ENCODE data around the gene DKK3. TPM values are rescaled to one million over a fixed set of nuclear protein-coding genes. Genes with fewer than 3 reads are reported as not detected.
A peak's percentile ranks its signal among the peaks of the same experiment; 100 is the strongest.

DKK3 gene
- total RNA-seq, 6 experiments from 2014 or later, result 3.0 to 16.9 (median 5.5) TPM

- TF ChIP-seq CTCF (IDR thresholded peaks at IDR 0.05) (no peak), POLR2A (IDR thresholded peaks at IDR 0.05) (no peak)
- Histone ChIP-seq H3K27me3 (no peaks in the 10 kb centered on the region), H3K4me1 (no peaks in the 10 kb centered on the region), H3K4me3 (no peak overlapping the region), H3K9me3 (no peaks in the 10 kb centered on the region), H3K27ac (no peak overlapping the region), H3K36me3 (peaks cover 0 to 16% (median 9%) of the 10 kb centered on the region in 4 donors)
- no peak for DNase-seq
- WGBS (ENCODE audit: insufficient coverage, low coverage, low lambda C conversion rate, missing lambda C conversion rate), result 77% methylated on average over 2 of the region's 2 CpGs
- ATAC-seq, result no peak
- intact Hi-C loops (cut with DNase I), result loop anchor here (10.0 kb wide), 2 partner anchors 115 to 355 kb away; no protein-coding TSS in a partner anchor
Observed at GRCh38 chr11:11929920-11930319, 78.5 kb downstream of the DKK3 start.

GRCh38 chr11:11923828-11924227 is 84.6 kb downstream of the DKK3 start:
- Histone ChIP-seq H3K4me3 (no peak overlapping the region), H3K9me3 (no peaks in the 10 kb centered on the region), H3K4me1 (no peaks in the 10 kb centered on the region), H3K27ac (no peak overlapping the region), H3K36me3 (peaks cover 0 to 7% (median 0%) of the 10 kb centered on the region in 4 donors), H3K27me3 (no peaks in the 10 kb centered on the region)
- TF ChIP-seq POLR2A (IDR thresholded peaks at IDR 0.05), result no peak
- TF ChIP-seq CTCF (IDR thresholded peaks at IDR 0.05), result no peak
- intact Hi-C loops (cut with DNase I), result no loop called here
- DNase-seq, result no peak
- peak in 1 of 4 donors; percentile 18 for ATAC-seq

GRCh38 chr11:11916981-11917399 is 91.4 kb downstream of the DKK3 start:
- intact Hi-C loops (cut with DNase I), result no loop called here
- Histone ChIP-seq H3K27ac (no peak overlapping the region), H3K27me3 (no peaks in the 10 kb centered on the region), H3K4me1 (no peaks in the 10 kb centered on the region), H3K4me3 (no peak overlapping the region), H3K9me3 (no peaks in the 10 kb centered on the region), H3K36me3 (no peaks in the 10 kb centered on the region)
- WGBS (ENCODE audit: insufficient coverage, low coverage, low lambda C conversion rate, missing lambda C conversion rate), result 100% methylated on average over 1 of the region's 1 CpG
- ATAC-seq (no peak), DNase-seq (no peak)
- TF ChIP-seq CTCF (IDR thresholded peaks at IDR 0.05) (no peak), POLR2A (IDR thresholded peaks at IDR 0.05) (no peak)

DNA sequence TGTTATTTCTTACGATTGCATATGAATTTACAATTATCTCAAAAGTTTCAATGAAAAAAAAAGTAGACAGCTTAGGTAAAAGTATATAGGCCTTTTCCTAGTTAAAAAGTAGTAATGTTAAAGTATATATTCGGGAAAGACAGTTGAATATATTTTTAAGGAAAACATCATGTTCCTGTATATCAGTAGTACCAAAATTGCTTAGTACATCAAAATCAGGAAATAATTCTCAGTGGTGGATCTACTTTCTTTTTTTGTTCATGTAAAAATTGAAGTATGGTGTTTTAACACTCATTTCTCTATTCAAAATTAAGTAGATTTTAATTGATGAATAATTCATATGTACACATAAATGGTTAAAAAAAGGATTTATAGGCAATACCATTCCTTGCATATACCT is 92.8 kb downstream of the DKK3 start:
- ATAC-seq, result no peak
- intact Hi-C loops (cut with DNase I), result no loop called here
- Histone ChIP-seq H3K4me3 (no peak overlapping the region), H3K27ac (no peak overlapping the region), H3K9me3 (no peaks in the 10 kb centered on the region), H3K36me3 (peaks cover 0 to 4% (median under 1%) of the 10 kb centered on the region in 4 donors), H3K27me3 (no peaks in the 10 kb centered on the region), H3K4me1 (no peaks in the 10 kb centered on the region)
- TF ChIP-seq POLR2A (IDR thresholded peaks at IDR 0.05), result no peak
- no peak for TF ChIP-seq CTCF (IDR thresholded peaks at IDR 0.05)
- DNase-seq, result no peak
- WGBS (ENCODE audit: insufficient coverage, low coverage, low lambda C conversion rate, missing lambda C conversion rate), result 93% methylated on average over 2 of the region's 2 CpGs

GRCh38 chr11:11913395-11913794 is 95.0 kb downstream of the DKK3 start:
- TF ChIP-seq CTCF (IDR thresholded peaks at IDR 0.05) (no peak), POLR2A (IDR thresholded peaks at IDR 0.05) (no peak)
- Histone ChIP-seq H3K4me3 (no peak overlapping the region), H3K27ac (no peak overlapping the region), H3K4me1 (no peaks in the 10 kb centered on the region), H3K9me3 (no peaks in the 10 kb centered on the region), H3K27me3 (no peaks in the 10 kb centered on the region), H3K36me3 (peaks cover 0 to 7% (median 2%) of the 10 kb centered on the region in 4 donors)
- DNase-seq, result no peak
- 100% methylated on average over 1 of the region's 1 CpG for WGBS (ENCODE audit: insufficient coverage, low coverage, low lambda C conversion rate, missing lambda C conversion rate)
- intact Hi-C loops (cut with DNase I), result no loop called here
- no peak for ATAC-seq

Measured in right lobe of liver (tissue), 6 donors.